Activated effector memory CD4-positive, alpha-beta T cell treated with Interleukin-2 at 50 U/mL for 16 hours (primary cell): ENCODE results near the gene NCF1.
"Not testable (repeated sequence)": the region's sequence is repeated elsewhere in the genome, so short reads cannot be mapped to it uniquely, and the experiment has no call there.

Experiments
- DNase-seq: peaks from one replicate; pipeline ENCODE4 v3.0.0-alpha.2; 2020

Gene NCF1

GRCh38 chr7:74773760-74774750, at the start of gene NCF1:
TSS of gene NCF1 (plus strand) at chr7:74774011. CDS start at chr7:74774032, 21 bp downstream.
- not testable (repeated sequence) for DNase-seq

DNA sequence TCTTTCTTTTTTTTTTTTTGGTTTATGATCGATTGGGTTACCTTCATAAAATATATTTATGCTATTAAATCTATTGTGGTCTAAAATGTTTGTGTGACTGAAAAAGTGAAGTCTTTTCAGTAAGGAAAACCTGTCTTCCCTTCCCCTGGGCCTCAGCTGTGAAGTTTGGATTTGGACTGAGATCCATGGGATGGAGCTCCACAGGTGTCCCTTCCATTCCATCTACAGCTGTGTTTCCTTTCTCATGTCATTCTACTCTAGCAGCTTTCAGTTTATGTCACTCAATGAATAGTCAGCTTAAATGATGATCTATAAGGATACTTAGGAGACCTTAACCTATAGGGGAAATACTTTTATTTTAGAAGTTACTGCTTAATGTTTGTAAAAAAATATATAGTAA, 48.0 kb upstream of the NCF1 start:
- no peak for DNase-seq

DNA sequence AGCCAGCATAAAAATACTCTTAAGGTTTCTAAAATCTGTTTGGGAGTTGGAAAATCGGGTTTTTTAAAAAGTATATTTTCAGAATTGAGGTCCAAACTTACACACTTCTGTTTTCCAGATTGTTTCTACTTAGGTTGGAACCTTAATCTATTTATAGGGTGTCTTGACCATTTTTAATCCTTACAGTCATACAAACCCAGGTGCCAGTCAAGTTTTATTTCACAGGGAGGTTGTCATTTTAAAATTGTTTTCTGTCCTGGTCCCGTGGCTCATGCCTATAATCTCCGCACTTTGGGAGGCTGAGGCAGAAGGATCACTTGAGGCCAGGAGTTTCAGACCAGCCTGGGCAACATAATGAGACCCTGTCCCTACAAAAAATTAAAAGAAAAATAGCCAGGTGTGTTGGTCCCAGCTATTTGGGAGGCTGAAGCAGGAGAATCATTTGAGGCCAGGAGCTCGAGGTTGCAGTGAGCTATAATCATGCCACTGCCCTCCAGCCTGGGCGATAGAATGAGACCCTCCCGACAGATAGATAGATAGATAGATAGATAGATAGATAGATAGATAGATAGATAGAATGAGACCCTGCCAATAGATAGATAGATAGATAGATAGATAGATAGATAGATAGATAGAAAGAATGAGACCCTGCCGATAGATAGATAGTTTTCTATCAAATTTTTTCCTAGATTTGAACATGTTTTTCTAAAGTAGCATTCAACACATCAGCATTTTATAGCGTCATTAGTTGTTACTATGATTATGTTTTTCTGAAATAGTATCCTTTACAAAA, 47.3 kb upstream of the NCF1 start:
- DNase-seq, result no peak

- DNase-seq, result not testable (repeated sequence)
Measured at GRCh38 chr7:74728686-74729085, 45.1 kb upstream of the NCF1 start.

DNA sequence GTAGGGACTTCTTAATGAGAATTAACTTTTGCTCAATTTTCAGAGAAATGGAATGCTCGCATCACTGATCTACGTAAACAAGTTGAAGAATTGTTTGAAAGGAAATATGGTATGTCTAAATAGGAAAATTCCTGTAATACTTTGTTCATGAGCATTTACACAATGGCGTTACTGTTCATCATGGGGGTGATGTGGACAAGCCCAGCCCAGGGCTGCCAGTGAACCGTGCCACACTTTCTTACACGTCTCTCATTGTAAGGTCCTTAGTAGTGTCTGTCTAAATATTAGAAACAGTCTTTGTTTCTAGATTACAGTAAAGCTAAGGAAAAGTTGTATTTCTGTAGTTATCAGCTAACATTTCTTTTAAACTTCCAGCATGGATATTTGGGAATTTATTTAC, 43.6 kb upstream of the NCF1 start:
- DNase-seq, result not testable (repeated sequence)

GRCh38 chr7:74739974-74740703, 33.7 kb upstream of the NCF1 start:
- DNase-seq, result not testable (repeated sequence)

DNA sequence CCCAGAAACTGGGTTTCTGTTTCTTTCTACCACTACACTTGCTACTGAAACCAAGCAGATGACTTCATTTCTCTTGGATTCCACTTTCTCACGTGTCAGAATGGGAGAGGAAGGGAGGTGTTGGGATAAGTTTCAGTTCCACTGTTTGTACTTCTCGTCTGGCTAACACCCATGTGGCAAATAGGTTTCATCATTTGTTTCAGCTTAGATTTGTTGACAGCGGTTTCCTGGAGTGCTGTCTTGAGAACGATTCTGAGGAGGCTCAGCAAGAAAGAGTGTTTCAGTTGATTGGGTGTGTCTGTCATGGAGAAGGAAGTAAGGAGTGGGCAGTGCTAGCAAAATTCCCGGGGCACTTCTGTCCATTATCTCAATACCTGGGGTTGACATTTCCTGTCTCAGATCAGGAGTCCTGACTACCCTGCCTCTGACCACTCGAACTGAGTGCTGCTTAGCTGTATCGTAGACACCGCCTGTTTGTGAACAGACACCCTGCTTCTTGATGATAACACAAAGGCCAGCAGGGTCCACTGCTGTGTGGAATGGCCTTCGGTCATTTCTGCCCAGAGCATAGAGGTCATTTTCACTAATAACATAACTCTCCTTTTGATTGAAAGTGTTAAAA, 29.8 kb upstream of the NCF1 start:
- DNase-seq, result not testable (repeated sequence)

DNA sequence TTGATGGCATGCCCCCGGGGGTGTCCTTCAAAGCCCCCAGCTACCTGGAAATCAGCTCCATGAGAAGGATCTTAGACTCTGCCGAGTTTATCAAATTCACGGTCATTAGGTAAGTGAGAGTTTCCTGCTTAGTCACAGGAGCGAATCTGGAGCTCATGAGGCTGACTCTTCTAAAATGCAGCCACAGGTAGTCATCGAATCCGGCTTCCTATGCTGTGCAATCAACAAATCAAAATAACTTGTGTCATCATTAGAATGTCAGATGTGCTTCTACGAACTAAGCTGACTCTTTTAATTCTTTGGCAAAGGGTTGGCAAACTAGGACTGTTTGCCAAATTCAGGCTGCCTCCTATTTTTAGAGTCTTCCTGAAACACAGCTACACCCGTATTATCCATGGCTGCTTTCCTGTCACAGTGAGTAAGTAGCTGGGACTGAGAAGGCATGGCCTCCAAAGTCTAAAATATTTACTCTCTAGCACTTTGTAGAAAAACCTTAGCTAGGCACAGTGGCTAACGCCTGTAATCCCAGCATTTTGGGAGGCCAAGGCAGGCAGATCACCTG, 19.8 kb upstream of the NCF1 start:
- not testable (repeated sequence) for DNase-seq

GRCh38 chr7:74756673-74757072, 17.1 kb upstream of the NCF1 start:
- not testable (repeated sequence) for DNase-seq

DNA sequence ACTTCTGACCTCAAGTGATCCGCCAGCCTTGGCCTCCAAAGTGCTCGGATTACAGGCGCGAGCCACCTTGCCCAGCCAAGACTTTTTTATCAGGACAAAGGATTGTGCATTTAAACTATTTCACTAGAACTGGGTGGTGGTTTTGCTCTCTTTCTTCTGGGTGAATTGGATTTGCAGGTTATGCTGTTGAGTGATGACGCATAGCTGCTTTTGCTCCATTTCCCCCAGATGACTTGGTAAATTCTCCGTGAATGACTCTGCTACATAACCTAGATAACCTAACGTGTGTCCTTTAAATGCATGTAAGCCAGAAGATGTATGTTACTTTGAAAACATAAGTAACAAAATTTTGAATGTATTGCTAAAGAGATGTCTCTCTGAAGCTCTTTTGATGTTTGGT, 15.5 kb upstream of the NCF1 start:
- DNase-seq, result not testable (repeated sequence)

GRCh38 chr7:74758982-74759381, 14.8 kb upstream of the NCF1 start:
- DNase-seq, result not testable (repeated sequence)

DNA sequence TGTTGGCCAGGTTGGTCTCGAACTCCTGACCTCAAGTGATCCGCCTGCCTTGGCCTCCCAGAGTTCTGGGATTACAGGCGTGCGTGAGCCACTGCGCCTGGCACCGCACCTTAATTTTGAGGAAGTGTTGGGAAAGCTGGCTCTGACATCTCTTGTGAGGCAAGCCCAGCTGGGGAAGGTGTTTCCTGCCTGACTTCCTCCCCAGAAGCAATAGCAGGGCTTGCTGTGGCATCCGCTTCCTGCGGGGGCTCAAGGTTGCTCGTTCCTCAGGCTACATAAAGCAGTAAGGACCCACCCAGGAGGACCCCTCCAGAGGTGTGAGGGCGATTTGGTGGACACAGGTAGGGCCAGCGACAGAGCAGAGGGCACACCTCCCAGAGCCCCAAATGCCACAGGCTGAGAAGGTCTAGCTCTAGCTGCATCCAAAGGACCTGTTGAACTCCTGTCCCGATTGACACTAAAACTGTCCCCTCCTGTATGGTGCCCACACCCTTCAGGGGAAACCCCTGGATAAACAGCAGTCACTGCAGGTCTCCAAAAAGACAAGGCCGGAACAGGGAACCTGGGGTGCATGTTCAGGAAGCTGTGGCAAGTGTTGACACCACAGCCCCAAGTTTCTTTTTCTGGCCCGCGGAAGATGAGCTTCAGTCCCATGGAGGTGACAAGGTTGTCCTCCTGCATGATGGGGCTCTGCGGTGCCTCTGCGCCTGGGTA, 8.4 kb upstream of the NCF1 start:
- not testable (repeated sequence) for DNase-seq

DNA sequence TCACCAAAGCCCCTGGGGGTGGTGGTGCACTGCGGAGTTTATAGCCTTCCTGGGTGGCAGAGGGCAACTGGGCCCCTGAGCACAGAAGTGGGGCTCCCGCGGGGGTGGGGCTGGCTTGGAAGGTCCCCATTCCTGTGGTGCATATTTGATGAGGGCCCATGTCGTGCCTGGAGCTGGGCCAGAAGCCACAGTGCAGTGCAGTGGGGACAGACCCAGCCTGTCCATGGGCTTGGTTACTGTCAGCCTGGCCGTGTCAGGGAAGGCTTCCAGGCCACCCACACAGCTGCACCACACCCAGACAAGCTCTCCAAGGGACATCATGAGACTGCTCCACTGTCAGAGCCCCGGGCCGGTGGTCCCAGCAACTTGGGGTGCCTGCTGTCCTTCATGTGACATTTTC, 7.3 kb upstream of the NCF1 start:
- not testable (repeated sequence) for DNase-seq

DNA sequence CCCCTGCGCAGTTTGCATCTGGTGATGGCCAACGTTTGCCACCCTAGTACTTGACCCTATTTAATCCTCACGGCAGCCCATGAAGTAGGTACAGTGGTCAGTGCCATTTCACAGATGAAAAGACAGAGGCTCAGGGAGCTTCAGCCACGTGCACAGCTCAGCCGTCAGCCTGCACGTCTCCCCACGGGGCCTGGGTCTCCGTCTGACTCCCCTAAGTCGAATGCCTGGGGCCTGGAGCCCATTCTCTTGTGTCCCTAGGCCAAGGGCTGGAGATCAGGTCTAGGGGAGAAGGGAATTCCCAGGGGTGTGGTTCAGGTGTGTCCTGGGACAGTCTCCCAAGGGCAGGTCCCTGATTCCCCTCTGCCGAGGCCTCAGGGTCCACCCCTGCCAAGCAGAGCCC, 6.8 kb upstream of the NCF1 start:
- DNase-seq, result not testable (repeated sequence)

GRCh38 chr7:74770062-74770461, 3.7 kb upstream of the NCF1 start:
- not testable (repeated sequence) for DNase-seq

GRCh38 chr7:74772093-74772492, 1.7 kb upstream of the NCF1 start:
- not testable (repeated sequence) for DNase-seq

DNA sequence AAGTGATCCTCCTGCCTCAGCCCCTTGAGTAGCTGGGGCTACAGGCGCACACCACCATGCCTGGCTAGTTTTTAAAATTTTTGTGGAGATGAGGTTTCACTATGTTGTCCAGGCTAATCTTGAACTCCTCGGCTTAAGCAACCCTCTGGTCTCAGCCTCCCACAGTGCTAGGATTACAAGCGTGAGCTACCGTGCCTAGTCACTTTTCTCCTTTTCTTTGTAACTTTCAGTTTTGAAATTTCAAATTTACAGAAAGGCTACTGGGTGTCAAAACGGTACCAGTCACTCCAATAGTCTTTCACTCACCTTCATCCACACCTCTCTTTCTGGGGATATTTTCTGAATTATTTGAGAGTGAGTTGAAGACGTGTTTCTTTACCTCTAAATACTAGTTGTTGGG, 1.3 kb downstream of the NCF1 start:
- not testable (repeated sequence) for DNase-seq

- DNase-seq, result not testable (repeated sequence)
Measured at GRCh38 chr7:74779053-74779452, 5.2 kb downstream of the NCF1 start.

- not testable (repeated sequence) for DNase-seq
Measured at GRCh38 chr7:74781746-74782145, 7.9 kb downstream of the NCF1 start.

- DNase-seq, result not testable (repeated sequence)
Measured at GRCh38 chr7:74783595-74783994, 9.8 kb downstream of the NCF1 start.
